GM18951 (cell line): Measurements from ENCODE around the gene PSMG2.

Source experiments
- POLR2A ChIP-seq: IDR thresholded peaks from 4 replicates; pipeline ENCODE4 v1.6.1; 2011; ENCODE audit warnings: mild to moderate bottlenecking; ENCODE audit not compliant: insufficient read length, insufficient read depth; ENCODE audit errors: extremely low read depth
- in situ Hi-C: fragments of 300-500 bp; cut with MboI; formaldehyde crosslinking; loops from one replicate; pipeline ENCODE4 v1.12.0; 2022; ENCODE audit warnings: low sequenced_read_pairs, mixed read lengths, inconsistent platforms; ENCODE audit not compliant: unreplicated experiment

Gene PSMG2

GRCh38 chr18:12692206-12692605 lies 10.6 kb upstream of the PSMG2 start:
- TF ChIP-seq POLR2A: no peak
- in situ Hi-C loops: no loop called here

GRCh38 chr18:12694032-12694431 lies 8.8 kb upstream of the PSMG2 start:
- TF ChIP-seq POLR2A: no peak
- in situ Hi-C loops: no loop called here

GRCh38 chr18:12699747-12700146 lies 3.1 kb upstream of the PSMG2 start:
- in situ Hi-C loops: no loop called here
- no peak for TF ChIP-seq POLR2A

- TF ChIP-seq POLR2A: no peak
- in situ Hi-C loops: no loop called here
Measured at GRCh38 chr18:12701161-12701560, 1.7 kb upstream of the PSMG2 start.

- no peak for TF ChIP-seq POLR2A
Measured at GRCh38 chr18:12703096-12703567, 290 bp downstream of the PSMG2 start.

GRCh38 chr18:12703664-12704063 lies 822 bp downstream of the PSMG2 start:
- in situ Hi-C loops: no loop called here
- no peak for TF ChIP-seq POLR2A

More at GRCh38 chr18:12703096-12703567, 290 bp downstream of the PSMG2 start:
- in situ Hi-C loops: no loop called here

GRCh38 chr18:12711446-12711845 lies 8.6 kb downstream of the PSMG2 start:
- in situ Hi-C loops: no loop called here
- no peak for TF ChIP-seq POLR2A

- TF ChIP-seq POLR2A: no peak
- in situ Hi-C loops: no loop called here
Measured at GRCh38 chr18:12721495-12722275, 18.8 kb downstream of the PSMG2 start.

- in situ Hi-C loops: no loop called here
- no peak for TF ChIP-seq POLR2A
Measured at GRCh38 chr18:12722731-12723130, 19.9 kb downstream of the PSMG2 start.

GRCh38 chr18:12726331-12726730 lies 23.5 kb downstream of the PSMG2 start:
- TF ChIP-seq POLR2A: no peak
- in situ Hi-C loops: loop anchor here (25.0 kb wide), 1 partner anchor 436 kb away; no protein-coding TSS in a partner anchor

GRCh38 chr18:12726774-12727550 lies 24.1 kb downstream of the PSMG2 start:
- in situ Hi-C loops: loop anchor here (25.0 kb wide), 1 partner anchor 435 kb away; no protein-coding TSS in a partner anchor

GRCh38 chr18:12737243-12737902 lies 34.5 kb downstream of the PSMG2 start:
- TF ChIP-seq POLR2A: no peak

More at GRCh38 chr18:12726774-12727550, 24.1 kb downstream of the PSMG2 start:
- no peak for TF ChIP-seq POLR2A

GRCh38 chr18:12741351-12741750 lies 38.5 kb downstream of the PSMG2 start:
- no peak for TF ChIP-seq POLR2A
- in situ Hi-C loops: loop anchor here (10.0 to 25.0 kb wide), 2 partner anchors 193 to 421 kb away; no protein-coding TSS in a partner anchor

More at GRCh38 chr18:12737243-12737902, 34.5 kb downstream of the PSMG2 start:
- in situ Hi-C loops: loop anchor here (25.0 kb wide), 1 partner anchor 425 kb away; no protein-coding TSS in a partner anchor
